Measurements from ENCODE around the gene KLF4.

DNA sequence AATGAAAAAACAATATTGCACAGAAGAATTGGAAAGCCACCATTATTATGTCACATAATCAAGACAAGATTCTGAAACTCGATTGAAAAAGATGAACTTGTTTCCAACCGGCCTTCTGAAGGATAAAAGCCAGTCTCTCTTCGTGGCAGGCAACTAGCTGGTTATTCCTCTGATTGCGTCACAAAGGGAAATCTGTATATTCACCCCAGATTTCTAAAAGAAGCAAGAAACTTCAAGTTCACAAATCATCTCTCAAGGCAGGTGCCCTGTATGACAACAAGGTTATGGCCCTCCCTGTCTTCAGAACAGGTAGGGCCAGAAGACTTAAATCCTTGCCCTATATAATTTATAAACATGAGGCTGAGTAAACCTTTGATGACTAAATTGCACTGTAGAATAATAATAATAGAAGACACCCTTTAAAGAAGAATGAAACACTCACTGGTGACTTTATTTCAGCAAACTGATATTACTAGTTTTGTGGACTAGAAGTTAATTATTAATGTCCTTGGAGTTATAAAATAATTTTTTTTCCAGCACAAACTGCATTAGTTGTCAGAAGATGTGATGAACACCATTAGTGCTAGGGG, 2.9 kb upstream of the KLF4 start:
- TF ChIP-seq, protein P1, sequence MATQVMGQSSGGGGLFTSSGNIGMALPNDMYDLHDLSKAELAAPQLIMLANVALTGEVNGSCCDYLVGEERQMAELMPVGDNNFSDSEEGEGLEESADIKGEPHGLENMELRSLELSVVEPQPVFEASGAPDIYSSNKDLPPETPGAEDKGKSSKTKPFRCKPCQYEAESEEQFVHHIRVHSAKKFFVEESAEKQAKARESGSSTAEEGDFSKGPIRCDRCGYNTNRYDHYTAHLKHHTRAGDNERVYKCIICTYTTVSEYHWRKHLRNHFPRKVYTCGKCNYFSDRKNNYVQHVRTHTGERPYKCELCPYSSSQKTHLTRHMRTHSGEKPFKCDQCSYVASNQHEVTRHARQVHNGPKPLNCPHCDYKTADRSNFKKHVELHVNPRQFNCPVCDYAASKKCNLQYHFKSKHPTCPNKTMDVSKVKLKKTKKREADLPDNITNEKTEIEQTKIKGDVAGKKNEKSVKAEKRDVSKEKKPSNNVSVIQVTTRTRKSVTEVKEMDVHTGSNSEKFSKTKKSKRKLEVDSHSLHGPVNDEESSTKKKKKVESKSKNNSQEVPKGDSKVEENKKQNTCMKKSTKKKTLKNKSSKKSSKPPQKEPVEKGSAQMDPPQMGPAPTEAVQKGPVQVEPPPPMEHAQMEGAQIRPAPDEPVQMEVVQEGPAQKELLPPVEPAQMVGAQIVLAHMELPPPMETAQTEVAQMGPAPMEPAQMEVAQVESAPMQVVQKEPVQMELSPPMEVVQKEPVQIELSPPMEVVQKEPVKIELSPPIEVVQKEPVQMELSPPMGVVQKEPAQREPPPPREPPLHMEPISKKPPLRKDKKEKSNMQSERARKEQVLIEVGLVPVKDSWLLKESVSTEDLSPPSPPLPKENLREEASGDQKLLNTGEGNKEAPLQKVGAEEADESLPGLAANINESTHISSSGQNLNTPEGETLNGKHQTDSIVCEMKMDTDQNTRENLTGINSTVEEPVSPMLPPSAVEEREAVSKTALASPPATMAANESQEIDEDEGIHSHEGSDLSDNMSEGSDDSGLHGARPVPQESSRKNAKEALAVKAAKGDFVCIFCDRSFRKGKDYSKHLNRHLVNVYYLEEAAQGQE (IDR thresholded peaks at IDR 0.05; ENCODE audit: insufficient read depth in 1 of 2, low read depth in 2 of 2, low read length in 2 of 2), result no peak
- TF ChIP-seq POLR2AphosphoS5 (IDR thresholded peaks at IDR 0.05; ENCODE audit: low read depth, low read length) (no peak), TAF1 (IDR thresholded peaks at IDR 0.05; ENCODE audit: borderline replicate concordance, insufficient read depth, low read length) (no peak), SIN3A (IDR thresholded peaks at IDR 0.05; ENCODE audit: borderline replicate concordance, insufficient read depth, low read length) (no peak)

All from PFSK-1 (cell line).